GM21447 (cell line): ENCODE measurements around the gene PRDM16.

Experiments used
- ATAC-seq: cut with Tn5 transposase; IDR thresholded peaks from one replicate; pipeline ENCODE4 v1.9.1; 2021; ENCODE audit not compliant: unreplicated experiment

The PRDM16 gene

DNA sequence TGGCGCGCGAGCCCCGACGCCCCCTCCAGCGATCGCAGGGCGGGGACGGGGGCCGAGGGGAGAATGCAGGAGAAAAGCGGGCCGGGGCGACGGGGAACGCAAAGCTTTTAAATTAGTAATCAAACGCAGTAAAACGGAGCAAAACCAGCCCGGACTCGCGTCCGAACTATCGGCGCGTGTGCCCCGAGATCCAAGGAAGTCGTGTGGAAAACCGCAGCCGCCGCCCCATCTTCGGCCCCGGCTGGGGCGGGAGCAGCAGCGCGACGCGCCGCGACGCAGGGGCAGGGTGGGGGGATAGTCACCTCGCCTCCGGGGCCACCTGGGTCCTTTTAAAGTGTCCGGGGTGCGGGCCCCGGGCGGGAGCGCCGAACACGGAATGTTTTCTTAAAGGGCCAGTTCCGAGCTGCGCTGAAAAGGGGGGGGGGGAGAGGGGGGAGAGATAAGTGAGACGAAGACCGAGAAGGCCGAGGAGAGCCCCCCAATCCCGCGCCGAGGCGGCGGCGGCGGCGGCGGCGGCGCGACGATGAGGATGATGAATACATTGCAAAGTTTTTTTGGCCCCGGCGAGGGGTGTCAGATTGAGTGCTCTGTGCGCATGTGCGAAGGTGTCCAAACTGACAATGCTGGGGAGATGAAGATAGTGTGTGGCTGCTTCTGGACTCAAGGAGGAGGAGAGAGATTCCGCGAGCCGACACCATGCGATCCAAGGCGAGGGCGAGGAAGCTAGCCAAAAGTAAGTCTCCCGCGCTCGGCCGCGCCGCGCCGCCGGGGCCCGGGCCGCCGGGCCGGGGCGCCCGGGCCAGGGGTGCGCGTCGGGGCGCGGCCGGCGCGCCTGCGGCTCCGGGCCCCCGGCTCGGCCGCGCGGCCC lies at the start of gene PRDM16:
Gene PRDM16 (plus strand): TSS at position 640 of the 868 bp plus-strand sequence. CDS start 57 bp downstream, at position 697.
- ATAC-seq, result no peak

DNA sequence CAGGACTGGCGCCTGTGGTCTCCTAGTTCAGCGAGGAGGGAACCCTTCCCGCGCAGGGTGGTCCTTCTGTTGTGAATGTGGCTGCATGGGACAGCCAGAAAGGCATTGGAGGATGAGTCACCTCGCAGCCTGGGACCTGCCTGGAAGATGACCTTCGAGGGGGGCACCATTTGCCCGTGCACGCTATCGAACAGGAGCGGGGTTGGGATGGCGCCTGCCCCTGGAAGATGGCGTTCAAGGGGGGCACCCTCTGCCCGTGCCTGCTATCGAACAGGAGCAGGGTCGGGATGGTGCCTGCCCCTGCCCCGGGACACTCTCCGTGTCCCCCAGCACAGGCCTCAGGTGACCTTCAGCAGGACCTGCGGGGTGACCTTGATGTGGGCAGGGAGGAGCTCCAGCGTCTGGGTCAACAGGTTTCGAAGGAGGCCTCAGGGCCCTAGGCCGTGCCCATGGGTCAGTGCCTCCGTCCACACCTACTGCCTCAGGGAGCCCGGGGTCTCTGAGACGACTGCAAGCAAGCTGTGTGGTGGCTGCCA lies 49.4 kb upstream of the PRDM16 start:
- no peak for ATAC-seq

DNA sequence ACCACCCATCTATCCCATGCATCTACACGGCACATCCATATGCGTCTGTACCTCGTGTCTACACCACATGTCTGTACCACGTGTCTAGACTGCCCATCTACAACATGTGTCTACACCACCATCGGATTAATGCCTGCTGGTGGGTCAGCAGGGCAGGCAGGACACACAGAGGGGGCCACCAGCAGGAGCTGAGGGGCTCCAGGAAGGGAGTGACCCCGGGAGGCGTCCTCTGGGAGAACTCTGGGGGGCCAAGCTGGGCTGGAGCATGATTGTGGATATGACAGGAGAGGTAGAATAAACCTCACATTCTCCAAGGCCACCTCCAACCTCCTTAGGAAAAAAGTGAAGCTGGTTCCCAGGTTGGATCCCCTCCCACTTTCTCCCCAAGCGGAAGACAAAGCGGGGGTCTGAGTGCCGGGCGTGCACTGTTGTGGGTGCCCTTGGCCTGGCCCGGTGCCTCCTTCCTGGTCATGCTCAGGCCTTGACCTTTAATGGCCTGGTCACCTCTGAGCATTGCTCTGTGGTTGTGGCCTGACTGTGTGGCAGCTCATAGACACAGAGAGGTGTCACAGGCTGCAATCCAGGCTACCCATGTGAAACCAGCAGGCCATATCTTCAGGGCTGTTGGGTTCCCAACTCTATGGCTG lies 48.6 kb upstream of the PRDM16 start:
- ATAC-seq, result no peak

DNA sequence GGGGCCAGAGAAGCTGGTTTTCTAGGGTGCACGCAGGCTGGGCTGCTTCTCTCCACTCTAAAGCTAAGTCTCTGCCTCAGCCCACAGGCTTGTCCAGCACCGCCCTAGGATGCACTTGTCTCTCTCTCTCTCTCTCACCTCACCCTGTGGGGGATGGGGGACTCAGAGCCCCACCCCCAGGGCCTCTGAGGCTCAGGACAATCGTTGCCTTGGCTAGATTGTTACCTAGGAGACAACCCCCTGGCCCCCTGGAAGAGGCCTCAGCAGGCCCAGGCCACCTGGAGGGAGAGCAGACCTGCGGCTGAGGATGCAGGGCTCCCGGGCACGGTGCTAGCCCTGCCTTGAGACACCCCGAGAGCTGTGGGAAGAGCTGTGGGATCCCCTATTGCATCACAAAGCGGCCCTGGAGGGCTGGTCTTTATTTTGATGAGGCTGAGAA lies 47.8 kb upstream of the PRDM16 start, which contains the start of gene ACTRT2:
Gene ACTRT2 (plus strand): TSS at position 235 of the 439 bp plus-strand sequence. CDS start 220 bp downstream, outside the sequence.
- ATAC-seq, result no peak

DNA sequence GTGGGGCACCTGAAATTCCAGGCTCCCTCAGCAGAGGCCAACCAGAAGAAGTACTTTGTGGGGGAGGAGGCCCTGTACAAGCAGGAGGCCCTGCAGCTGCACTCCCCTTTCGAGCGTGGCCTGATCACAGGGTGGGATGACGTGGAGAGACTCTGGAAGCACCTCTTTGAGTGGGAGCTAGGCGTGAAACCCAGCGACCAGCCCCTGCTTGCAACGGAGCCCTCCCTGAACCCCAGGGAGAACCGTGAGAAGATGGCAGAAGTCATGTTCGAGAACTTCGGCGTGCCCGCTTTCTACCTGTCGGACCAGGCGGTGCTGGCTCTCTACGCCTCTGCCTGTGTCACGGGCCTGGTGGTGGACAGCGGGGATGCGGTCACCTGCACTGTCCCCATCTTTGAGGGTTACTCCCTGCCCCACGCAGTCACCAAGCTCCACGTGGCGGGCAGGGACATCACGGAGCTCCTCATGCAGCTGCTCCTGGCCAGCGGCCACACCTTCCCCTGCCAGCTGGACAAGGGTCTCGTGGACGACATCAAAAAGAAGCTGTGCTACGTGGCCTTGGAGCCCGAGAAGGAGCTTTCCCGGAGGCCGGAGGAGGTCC lies 47.1 kb upstream of the PRDM16 start:
- no peak for ATAC-seq

DNA sequence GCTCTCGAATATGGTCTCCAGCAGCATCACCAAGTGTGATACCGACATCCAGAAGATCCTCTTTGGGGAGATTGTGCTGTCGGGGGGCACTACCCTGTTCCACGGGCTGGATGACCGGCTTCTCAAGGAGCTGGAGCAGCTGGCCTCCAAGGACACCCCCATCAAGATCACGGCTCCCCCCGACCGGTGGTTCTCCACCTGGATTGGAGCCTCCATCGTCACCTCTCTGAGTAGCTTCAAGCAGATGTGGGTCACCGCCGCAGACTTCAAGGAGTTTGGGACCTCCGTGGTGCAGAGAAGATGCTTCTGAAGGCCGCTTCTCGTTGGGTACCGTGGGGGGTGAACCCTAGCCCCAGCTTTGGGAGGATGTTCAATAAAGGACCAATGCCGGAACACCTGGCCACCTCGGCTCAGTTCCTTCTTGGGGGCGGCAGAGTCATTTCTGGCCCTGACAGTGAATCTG lies 46.5 kb upstream of the PRDM16 start:
- no peak for ATAC-seq

DNA sequence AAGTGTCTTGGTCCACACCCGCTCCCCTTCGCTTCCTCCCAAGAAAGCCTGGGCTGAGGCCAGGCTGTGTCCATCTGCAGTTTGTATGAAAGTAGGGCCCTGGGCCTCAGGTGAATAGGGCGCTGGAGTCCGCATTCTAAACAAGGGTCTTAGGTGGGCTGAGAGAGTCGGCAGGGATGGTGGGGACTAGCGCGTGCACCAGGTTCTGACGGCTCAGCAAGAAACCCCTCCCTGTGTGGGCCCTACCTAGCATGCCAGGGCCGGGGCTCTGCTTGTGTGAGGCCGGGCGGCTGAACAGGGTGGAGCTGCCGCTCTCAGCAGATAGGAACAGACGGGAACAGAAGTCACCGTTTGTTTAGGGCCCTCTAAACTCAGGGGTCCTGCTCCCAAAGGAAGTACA lies 46.0 kb upstream of the PRDM16 start:
- ATAC-seq, result no peak

DNA sequence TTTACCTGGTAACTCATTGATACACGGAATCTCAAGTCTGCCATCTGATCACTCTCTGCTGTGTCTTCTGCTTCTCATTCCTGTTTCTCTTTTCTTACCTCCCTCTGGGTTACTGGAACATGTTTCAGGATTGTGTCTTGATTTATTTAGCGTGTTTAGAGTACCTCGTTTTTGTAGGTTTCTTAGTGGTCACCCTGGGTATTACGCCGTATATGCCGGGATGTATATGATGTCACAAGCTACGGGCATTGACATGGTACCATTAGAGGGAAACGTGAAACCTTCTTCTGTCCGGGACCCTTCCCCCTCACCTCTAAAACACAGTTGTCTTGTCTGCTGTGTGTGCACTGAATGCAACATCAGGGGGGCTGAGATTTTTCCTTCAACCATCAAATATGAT lies 45.0 kb upstream of the PRDM16 start:
- ATAC-seq, result no peak

DNA sequence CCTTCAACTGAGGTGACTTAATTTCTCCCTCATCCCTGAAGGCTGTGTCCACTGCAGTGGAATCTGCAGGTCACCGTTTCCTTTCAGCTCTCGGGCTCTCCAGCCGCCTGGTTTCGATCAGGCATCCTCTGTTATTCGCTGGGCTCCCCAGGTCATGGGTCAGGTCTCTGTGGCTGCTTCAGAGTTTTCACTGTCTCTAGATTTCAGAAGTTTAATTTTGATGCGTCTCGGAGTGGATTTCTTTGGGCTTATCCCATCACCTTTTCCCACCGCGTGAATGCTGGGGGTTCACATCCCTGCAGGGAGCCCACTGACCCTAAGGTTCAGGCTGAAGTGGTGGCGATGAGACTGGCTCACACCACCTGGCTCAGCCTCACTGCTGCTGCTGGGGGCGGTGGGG lies 44.4 kb upstream of the PRDM16 start:
- no peak for ATAC-seq

DNA sequence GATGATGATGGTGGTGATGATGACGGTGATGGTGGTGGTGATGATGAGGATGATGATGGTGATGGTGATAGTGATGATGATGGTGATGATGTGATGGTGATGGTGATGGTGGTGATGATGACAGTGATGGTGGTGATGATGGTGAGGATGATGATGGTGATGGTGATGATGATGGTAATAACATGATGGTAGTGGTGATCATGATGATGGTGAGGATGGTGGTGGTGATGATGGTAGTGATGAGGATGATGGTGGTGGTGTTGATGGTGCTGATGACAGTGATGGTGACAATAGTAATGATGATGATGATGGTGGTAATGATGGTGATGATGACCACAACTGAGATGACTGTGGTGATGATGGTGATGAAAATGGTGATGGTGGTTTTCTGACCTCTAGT lies 42.9 kb upstream of the PRDM16 start:
- no peak for ATAC-seq

DNA sequence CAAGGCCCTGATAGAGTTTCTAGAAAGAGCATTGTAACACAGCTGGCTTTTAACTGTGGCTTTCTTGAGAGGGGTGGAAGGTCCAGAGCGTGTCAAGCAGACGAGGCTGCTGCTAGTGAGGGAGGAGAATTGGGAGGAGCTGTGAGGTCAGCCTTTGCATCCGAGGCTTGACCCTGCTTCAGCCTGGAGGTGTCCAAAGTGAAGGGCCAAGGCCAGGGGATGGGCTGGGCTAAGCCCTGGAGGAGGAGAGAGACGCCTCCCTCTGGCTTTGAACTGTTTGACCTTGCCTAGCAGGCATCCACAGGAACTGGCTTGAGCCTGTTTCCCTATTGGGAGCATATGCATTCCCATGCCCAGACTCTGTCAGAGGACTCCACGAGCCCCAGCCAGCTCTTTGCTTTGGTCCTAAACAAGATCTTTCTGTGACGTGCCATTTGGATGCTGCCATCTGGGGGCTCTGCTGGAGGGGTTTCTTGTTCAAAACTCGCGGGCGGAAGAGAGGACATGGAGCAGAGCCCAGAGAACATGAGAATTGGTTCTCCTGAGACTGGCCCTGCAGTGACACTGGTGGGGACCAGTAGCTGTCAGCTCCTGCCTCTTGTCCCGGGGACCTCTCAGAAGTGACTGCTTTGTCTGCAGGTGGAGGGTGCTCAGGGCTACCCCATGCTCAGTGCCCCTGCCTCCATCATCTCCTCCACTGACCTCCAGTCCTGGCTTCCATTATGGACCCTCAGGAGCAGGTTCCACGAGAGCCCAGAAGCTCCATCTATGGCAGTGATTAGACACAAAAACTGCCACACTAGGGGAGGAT lies 42.2 kb upstream of the PRDM16 start:
- no peak for ATAC-seq

DNA sequence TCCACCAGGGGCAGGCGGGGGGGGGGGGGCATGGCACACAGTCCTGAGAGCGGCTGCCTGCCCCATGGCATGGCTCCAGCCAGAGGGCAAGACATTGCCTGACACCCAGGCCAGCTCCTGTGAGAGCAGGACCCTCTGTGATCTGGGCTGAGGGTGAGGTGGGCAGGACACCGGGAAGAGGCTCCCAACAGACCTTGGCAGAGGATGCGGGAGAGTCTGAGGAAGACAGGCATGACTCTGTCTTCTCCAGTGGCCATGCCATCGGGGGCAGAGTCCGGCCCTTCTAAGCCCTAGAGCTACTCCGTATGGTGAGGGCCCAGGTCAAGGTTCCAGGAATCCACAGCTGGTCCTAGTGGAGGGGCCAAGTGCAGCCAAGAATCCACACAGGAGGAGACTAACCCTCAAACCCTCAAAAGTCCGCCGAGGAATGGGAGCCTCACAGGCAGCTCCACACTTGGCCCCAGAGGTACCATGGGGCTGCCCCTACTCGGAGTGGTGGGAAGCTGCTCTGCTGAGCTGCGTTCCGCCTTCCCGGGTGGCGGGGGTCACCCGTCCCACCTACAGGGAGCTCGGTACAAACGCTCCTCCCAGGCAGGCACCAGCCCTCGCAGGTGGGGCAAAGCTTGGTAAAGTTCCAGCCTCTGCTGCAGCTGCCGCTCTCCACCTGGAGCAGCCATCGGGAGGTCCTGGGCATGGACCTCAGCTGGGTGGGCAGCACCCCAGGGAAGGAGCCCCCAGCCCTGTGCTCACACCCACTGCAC lies 41.2 kb upstream of the PRDM16 start:
- ATAC-seq, result no peak

DNA sequence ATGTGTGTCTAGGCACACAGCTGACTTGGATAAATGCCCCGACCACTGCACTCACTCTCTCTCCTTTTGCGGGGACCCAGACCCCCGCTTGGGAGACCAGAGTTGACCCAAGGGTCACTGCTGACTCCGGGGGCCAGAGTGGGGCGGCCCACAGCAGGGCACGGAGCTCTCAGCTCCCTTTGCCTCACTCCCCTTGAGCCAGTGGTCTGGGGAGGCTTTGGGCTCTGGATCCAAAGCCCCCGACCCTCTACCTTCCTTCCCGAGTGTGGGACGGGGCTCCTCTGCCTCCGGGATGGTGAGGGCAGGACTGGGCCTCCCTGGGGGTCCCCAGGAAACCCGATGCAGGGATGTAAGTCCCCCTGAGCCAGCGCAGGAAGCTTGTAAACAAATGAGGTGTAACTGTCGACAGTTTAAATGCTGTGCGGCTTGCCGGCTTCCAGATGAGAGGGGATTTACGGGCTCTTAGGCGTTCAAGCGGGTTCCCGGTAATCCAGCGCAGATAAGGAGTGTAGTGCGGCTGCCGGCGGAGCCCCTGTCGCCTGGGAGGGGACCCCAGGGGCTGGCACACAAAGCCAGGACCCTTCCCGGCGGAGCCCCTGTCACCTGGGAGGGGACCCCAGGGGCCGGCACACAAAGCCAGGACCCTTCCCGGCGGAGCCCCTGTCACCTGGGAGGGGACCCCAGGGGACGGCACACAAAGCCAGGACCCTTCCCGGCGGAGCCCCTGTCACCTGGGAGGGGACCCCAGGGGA lies 40.3 kb upstream of the PRDM16 start:
- ATAC-seq, result no peak

DNA sequence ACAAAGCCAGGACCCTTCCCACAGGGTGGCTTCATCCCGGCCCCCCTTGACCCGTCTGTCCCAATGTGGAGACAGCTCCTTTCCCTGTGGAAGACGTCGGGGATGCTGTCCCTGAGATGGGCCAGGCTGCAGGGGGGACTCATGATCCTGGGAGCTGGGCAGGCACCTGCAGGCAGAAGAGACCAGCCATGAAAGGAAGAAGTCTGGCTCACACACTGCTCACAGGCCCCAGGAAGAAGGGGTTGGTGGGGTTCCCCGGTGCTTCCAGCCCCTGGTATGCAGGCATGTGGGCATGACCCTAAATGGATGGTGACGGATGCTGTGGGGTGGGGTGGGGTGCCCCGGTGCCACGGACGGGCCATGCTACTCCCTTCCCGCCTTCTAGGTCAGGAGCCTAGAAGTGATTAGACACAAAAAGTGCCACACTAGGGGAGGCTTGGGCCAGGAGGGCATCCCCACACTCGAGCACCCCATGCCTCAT lies 39.5 kb upstream of the PRDM16 start:
- no peak for ATAC-seq

DNA sequence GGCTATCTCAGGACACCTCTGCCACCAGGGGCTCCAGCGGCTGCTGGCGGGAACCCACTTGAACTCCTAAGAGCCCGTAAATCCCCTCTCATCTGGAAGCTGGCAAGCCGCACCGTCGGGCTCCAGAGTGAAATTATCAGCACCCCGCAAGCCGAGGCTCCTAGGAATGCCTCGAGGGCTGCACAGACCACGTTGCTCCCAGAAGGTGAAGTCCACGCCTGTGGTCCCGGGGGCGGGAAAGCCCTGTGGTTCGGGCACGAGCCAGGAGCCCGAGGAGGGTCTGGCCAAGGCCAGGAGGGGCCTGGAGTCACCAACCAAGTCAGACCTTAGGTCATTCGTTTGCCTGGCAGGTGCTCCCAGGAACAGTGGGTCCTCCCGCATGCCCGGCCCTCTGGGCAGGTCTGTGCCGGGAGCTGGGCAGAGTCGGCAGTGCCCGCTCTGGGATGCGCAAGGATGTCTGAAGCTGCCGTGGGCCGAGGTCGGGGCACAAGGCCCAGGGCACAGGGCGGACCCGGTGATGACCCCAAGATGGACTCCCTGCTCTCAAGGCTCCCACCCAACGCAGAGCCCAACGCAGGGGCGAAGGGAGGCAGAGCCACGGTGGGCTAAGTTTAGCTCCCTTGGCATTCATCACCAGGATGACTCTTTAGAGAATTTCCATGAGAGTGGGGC lies 38.9 kb upstream of the PRDM16 start:
- no peak for ATAC-seq

DNA sequence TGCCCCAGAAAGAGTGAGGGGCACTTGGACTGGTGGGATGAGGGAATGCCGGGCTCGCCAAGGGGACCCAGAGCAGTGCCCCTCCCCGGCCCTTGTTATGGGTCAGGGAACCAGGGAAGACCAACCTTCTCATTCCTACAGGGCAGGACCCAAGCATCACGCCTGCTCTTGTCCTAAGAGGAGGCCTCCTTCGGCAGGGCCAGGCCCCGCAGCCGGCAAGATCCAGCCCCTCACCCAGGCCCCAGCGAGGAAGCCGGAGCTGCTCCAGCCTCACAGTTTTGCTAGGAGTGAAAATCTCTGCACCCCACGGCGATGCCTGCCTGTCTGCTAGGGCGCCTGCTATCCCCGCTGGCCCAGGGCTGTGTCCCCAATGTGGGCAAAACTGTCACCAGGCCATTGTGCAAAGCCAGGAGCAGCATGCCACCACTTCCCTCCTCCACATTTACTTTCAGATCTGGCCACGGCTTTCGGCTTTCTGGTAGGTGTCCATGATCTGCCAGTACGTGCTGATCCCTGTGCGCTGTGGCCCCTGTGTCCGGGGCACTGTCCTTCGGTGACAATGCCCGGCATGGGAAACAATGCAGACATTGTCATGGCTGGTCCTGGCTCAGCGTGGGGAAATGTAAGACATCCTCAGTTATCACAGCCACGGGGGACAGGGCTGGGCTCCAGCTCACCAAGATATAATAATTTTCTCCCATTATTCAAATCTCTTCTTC lies 38.2 kb upstream of the PRDM16 start:
- ATAC-seq, result no peak

DNA sequence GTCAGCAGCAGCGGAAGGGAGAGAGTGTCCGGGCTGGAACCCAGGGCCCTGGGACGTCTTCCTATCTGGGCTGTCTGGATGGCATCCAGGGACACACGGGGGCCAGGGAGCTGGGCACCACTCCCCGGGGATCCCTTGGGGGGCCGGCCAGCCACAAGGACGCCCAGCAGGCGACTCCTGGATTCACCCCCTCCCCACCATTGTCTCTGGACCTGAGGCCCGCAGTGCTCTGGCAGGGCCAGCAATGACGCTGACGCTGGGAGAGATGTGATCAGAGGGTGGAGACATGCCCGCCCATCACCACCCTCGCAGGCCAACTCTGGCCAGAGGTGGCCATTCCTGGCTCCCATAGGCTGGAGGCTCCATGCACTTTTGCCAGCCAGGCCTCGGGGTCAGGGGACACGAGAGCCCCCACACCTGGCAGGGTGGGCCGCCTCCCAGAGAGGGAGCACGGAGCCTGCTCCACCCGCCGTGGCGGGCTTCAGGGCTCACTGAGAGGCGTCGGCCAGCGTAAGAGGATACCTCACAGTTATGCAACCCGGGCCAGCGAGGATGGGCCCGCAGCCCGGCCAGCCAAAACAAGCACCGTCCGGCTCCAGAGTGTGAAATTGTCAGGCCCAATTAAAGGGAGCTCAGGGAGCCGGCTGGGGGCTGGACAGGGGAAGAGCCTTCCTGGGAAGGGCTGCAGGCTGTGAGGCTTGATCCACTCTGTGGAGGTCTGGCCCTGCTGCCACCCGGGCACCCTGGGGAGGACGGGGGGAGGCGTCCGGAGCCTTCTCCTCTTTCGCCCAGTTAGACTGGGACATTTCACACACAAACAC lies 37.4 kb upstream of the PRDM16 start:
- no peak for ATAC-seq
